ENCODE measurements around the gene ZNF892. TPM values are rescaled to one million over a fixed set of nuclear protein-coding genes. Genes with fewer than 3 reads are reported as not detected.
"Not testable (repeated sequence)": the region's sequence is repeated elsewhere in the genome, so short reads cannot be mapped to it uniquely, and the experiment has no call there.

ZNF892 gene
- total RNA-seq, 1 donor from 2014 or later, result 3.9 TPM

DNA sequence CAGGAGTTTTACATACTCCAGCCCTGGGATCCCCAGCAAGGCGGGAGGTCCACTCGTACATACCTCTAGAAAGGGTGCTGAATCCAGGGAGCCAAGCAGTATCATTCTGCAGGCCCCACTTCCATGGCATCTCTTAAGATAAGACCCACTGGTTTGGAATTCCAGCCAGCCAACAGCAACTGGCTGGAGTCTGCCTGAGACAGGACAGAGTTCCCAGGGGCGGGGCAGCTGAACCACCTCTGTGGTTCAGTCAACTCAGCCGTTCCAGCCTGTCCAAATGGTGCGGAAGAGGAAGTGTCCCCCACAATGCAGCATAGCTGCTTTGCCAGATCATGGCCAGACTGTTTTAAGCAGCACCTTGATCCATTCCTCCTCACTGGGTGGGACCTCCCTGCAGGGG lies 33.2 kb downstream of the ZNF892 start:
- intact Hi-C loops (cut with DNase I), result no loop called here
- no peak overlapping the region for H3K27ac ChIP-seq
- no peaks in the 10 kb centered on the region for H3K27me3 ChIP-seq (ENCODE audit: low read depth)
- ATAC-seq (no peak), DNase-seq (no peak)
- H3K4me3 ChIP-seq, result no peak overlapping the region
- H3K9me3 ChIP-seq, result peaks cover 56% of the 10 kb centered on the region
- TF ChIP-seq, protein P1, sequence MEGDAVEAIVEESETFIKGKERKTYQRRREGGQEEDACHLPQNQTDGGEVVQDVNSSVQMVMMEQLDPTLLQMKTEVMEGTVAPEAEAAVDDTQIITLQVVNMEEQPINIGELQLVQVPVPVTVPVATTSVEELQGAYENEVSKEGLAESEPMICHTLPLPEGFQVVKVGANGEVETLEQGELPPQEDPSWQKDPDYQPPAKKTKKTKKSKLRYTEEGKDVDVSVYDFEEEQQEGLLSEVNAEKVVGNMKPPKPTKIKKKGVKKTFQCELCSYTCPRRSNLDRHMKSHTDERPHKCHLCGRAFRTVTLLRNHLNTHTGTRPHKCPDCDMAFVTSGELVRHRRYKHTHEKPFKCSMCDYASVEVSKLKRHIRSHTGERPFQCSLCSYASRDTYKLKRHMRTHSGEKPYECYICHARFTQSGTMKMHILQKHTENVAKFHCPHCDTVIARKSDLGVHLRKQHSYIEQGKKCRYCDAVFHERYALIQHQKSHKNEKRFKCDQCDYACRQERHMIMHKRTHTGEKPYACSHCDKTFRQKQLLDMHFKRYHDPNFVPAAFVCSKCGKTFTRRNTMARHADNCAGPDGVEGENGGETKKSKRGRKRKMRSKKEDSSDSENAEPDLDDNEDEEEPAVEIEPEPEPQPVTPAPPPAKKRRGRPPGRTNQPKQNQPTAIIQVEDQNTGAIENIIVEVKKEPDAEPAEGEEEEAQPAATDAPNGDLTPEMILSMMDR (IDR thresholded peaks at IDR 0.05), result no peak
- no peaks in the 10 kb centered on the region for H3K36me3 ChIP-seq
- H3K4me1 ChIP-seq, result no peaks in the 10 kb centered on the region

GRCh38 chr2:95242084-95242483 lies 34.8 kb downstream of the ZNF892 start:
- H3K27ac ChIP-seq; H3K27me3 ChIP-seq (ENCODE audit: low read depth); H3K36me3 ChIP-seq; ATAC-seq; H3K4me1 ChIP-seq; H3K4me3 ChIP-seq; DNase-seq; intact Hi-C loops (cut with DNase I): not testable (repeated sequence)
- H3K9me3 ChIP-seq, result peaks cover 62% of the 10 kb centered on the region

Other genes starting within 250 kb of the ZNF892 start
- 13.4 TPM for gene MAL, start 181.8 kb upstream of the ZNF892 start, total RNA-seq
- gene MRPS5, start 85.7 kb upstream of the ZNF892 start, total RNA-seq, result 51.9 TPM
- gene ZNF514, start 47.7 kb upstream of the ZNF892 start, total RNA-seq, result 19.9 TPM
- 4.1 TPM for gene ZNF2, start 41.7 kb upstream of the ZNF892 start, total RNA-seq
- gene PROM2, start 66.9 kb downstream of the ZNF892 start, total RNA-seq, result 6.0 TPM
- gene KCNIP3, start 89.8 kb downstream of the ZNF892 start, total RNA-seq, result 2.6 TPM
- gene FAHD2A, start 195.2 kb downstream of the ZNF892 start, total RNA-seq, result 19.4 TPM

All from lower lobe of right lung (tissue), 2 donors.